Measurements from ENCODE around the gene KIAA0825. TPM values are rescaled to one million over a fixed set of nuclear protein-coding genes. Genes with fewer than 3 reads are reported as not detected.

The KIAA0825 gene
- total RNA-seq, 4 donors from 2014 or later, result 2.5 to 9.3 (median 5.3) TPM

DNA sequence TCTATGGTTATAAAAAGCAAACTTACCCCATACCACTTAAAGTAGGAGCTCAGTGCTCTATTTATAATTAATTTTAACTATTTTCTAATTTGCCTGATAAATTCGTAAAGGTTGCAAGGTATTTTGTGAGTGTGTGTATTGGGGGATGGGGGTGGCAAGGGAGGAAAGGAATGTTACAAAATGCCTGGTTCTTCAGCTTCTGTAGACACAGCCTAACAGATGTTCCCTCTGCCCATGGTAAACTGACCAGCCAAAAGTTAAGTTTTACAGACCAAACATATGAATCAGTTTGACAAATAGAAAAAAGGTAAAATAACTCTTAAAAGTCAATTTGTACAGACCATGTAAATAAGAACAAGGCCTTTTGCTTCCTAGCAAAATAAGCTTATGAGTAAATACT is 232.6 kb downstream of the KIAA0825 start:
- ATAC-seq (ENCODE audit: low FRiP score), result no peak
- TF ChIP-seq CTCF (IDR thresholded peaks at IDR 0.05), result no peak
- no peak for DNase-seq (ENCODE audit: low spot score)

DNA sequence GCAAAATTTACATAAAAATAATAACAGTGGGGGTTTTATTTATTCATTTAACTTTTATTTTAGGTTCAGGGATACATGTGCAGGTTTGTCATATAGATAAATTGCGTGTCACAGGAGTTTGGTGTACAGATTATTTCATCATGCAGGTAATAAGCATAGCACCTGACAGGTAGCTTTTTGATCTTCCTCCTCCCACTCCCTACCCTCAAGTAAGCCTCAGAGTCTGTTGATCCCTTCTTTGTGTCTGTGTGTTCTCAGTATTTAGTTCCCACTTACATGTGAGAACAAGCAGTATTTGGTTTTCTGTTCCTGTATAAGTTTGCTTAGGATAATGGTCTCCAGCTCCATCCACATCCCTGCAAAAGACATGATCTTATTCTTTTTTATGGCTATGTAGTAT is 240.3 kb downstream of the KIAA0825 start:
- no peak for TF ChIP-seq CTCF (IDR thresholded peaks at IDR 0.05)
- DNase-seq (ENCODE audit: low spot score), result no peak
- no peak for ATAC-seq (ENCODE audit: low FRiP score)

- DNase-seq (ENCODE audit: low spot score) (no peak), ATAC-seq (ENCODE audit: low FRiP score) (no peak)
- no peak for TF ChIP-seq CTCF (IDR thresholded peaks at IDR 0.05)
Observed at GRCh38 chr5:94376672-94377345, 241.6 kb downstream of the KIAA0825 start.

DNA sequence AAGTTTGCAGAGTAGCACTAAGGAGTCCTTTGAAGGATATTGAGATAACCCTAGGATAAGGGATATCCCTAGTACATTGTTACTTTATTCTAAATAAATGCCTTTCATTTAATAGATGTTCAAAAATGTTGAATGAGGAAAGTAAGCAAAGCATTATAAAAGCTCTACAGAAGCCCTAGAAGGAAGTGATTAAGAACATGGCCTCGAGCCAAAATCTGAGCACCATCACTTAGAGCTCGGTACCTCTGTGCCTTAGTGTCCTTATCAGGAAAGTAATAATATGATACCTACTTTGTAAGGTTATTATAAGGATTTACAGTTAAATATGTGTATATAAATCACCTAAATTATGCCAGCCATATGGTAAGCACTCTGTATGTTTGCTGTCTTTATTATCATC is 242.6 kb downstream of the KIAA0825 start:
- no peak for TF ChIP-seq CTCF (IDR thresholded peaks at IDR 0.05)
- no peak for DNase-seq (ENCODE audit: low spot score)
- no peak for ATAC-seq (ENCODE audit: low FRiP score)

DNA sequence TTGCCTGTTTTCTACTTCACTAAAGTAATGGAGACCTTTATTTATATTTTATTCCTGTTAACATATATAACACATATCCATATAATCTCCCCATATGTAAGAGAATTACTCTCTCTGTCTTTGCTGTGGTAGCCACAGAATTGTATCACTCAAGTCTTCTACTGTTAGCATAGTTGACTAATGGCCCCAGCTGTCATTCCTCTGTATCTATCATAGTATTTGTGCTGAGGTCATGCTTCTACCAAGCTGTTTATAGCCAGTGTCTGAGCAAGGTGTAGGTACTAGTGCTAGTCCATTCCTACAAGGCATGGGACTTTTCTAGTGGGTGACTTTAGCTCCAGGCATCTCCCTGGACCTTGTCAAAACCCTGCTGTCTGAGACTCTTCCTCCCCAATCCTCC is 244.1 kb downstream of the KIAA0825 start:
- no peak for ATAC-seq (ENCODE audit: low FRiP score)
- no peak for DNase-seq (ENCODE audit: low spot score)
- no peak for TF ChIP-seq CTCF (IDR thresholded peaks at IDR 0.05)

DNA sequence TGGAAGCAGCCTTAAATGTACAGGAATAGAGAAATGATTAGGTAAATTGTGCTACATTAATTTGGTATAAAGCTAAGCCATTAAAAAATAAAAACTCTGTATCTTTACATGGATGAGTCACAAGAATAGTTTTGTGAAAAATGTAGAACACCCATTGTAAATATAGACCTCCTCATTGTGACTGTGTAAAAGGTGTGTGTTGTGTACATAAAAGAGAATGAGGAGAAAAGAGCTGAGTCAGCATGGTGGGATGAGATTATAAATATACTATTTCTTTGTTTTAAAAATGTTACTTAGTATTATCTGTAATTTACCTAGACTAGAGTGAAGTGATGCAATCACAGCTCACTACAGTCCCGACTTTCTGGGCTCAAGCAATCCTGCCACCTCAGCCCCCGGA is 250.5 kb downstream of the KIAA0825 start:
- DNase-seq (ENCODE audit: low spot score) (no peak), ATAC-seq (ENCODE audit: low FRiP score) (no peak)
- no peak for TF ChIP-seq CTCF (IDR thresholded peaks at IDR 0.05)

- ATAC-seq (ENCODE audit: low FRiP score), result no peak
- TF ChIP-seq CTCF (IDR thresholded peaks at IDR 0.05), result no peak
- no peak for DNase-seq (ENCODE audit: low spot score)
Observed at GRCh38 chr5:94366811-94367210, 251.6 kb downstream of the KIAA0825 start.

Measured in omental fat pad (tissue), 4 donors.